Colonic mucosa (tissue), 4 donors: ENCODE measurements around the gene SULF2. TPM values are rescaled to one million over a fixed set of nuclear protein-coding genes. Genes with fewer than 3 reads are reported as not detected.

Source experiments
- DNase-seq: peaks from one replicate; pipeline ENCODE4 v3.0.0-alpha.2; 2020
- H3K27ac ChIP-seq: fragments of 200-600 bp; one replicate; pipeline ENCODE4 v1.8.0; 2021
- H3K27me3 ChIP-seq: fragments of 200-600 bp; one replicate; pipeline ENCODE4 v1.8.0; 2021
- H3K36me3 ChIP-seq: fragments of 200-600 bp; one replicate; pipeline ENCODE4 v1.8.0; 2021
- H3K4me1 ChIP-seq: fragments of 200-600 bp; one replicate; pipeline ENCODE4 v1.8.0; 2021; ENCODE audit warnings: mild to moderate bottlenecking
- H3K4me3 ChIP-seq: fragments of 200-600 bp; one replicate; pipeline ENCODE4 v1.8.0; 2021
- H3K9ac ChIP-seq, 2 donors: one replicate each; pipeline ENCODE4 v1.7.0; 2013; ENCODE audit warnings: control low read depth in 2 of 2, low read depth in 2 of 2, low read length in 2 of 2
- H3K9me3 ChIP-seq: fragments of 200-600 bp; one replicate; pipeline ENCODE4 v1.8.0; 2021
- intact Hi-C: fragments of 100-400 bp; cut with DNase I; formaldehyde crosslinking; loops from one replicate; pipeline ENCODE4 v1.14.1; 2022
- total RNA-seq, 2 donors: library from RNA; stranded (reverse); fragmentation: NEBNext Ultra II Directional in 1 of 2; extraction: Animal tissue kit (Norgen Biotek cat#: 25700) in 1 of 2; gene quantifications; one replicate each; pipeline ENCODE4 v1.2.1, GENCODE V29; 2021
- TF ChIP-seq, protein P1 (sequence below): fragments of 200-600 bp; IDR thresholded peaks from one replicate; pipeline ENCODE4 v1.8.0; 2022; ENCODE audit warnings: antibody characterized with exemption, mild to moderate bottlenecking
- donor health status: healthy.
- donor health status: DM: no; HTN: no; CAD: no.
- donor health status: DM: no; HTN: no; CAD: no.

SULF2 gene
- total RNA-seq, 2 donors from 2014 or later: 97.9 to 153 TPM

DNA sequence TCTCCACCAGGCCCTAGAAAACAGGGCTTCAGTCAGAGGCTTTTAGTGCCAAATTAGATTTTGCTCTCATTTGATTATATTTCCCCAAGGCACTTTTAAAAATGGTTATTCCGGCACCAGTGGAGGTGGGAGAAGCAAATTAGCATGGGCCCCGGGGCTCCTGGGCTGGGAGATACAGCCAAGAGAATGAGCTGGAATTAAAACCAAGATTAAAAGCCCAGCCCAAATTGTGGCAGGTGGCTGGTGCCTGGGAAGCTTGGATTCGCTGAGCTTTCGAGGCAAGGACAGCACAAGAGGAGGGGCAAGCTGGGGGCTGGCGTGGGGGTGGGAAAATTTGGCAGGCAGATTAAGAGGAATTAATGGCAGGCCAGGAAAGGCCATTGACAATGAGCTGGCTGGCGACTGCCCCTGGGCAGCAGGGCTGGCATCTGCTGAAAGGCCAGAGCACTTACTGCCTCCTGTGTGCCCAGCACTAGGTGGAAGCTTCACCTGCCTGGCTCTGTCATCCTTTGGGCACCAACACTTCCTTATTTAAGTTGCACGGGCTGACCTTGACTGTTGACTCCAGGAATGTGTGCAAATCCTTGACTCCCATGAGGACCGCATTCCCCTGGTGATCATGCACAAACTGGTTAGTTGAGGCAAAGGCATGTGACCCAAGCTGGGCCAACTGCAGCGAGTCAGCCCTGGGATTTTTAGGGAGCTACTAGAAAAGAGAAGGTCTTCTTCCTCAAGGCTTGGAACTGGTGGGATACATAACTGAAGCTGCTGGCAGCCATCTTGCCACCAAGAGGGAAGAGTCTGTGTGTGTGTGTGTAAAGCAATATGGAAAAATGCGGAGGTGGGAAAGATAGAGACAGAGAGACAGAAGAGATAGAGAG, 76.1 kb downstream of the SULF2 start:
- no peaks in the 10 kb centered on the region for H3K9me3 ChIP-seq
- no peaks in the 10 kb centered on the region for H3K36me3 ChIP-seq
- DNase-seq: no peak
- no peak overlapping the region for H3K4me3 ChIP-seq
- TF ChIP-seq, protein P1, sequence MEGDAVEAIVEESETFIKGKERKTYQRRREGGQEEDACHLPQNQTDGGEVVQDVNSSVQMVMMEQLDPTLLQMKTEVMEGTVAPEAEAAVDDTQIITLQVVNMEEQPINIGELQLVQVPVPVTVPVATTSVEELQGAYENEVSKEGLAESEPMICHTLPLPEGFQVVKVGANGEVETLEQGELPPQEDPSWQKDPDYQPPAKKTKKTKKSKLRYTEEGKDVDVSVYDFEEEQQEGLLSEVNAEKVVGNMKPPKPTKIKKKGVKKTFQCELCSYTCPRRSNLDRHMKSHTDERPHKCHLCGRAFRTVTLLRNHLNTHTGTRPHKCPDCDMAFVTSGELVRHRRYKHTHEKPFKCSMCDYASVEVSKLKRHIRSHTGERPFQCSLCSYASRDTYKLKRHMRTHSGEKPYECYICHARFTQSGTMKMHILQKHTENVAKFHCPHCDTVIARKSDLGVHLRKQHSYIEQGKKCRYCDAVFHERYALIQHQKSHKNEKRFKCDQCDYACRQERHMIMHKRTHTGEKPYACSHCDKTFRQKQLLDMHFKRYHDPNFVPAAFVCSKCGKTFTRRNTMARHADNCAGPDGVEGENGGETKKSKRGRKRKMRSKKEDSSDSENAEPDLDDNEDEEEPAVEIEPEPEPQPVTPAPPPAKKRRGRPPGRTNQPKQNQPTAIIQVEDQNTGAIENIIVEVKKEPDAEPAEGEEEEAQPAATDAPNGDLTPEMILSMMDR: no peak
- no peak overlapping the region for H3K9ac ChIP-seq
- intact Hi-C loops: no loop called here
- no peak overlapping the region for H3K27ac ChIP-seq
- H3K4me1 ChIP-seq: no peaks in the 10 kb centered on the region
- H3K27me3 ChIP-seq: no peaks in the 10 kb centered on the region

DNA sequence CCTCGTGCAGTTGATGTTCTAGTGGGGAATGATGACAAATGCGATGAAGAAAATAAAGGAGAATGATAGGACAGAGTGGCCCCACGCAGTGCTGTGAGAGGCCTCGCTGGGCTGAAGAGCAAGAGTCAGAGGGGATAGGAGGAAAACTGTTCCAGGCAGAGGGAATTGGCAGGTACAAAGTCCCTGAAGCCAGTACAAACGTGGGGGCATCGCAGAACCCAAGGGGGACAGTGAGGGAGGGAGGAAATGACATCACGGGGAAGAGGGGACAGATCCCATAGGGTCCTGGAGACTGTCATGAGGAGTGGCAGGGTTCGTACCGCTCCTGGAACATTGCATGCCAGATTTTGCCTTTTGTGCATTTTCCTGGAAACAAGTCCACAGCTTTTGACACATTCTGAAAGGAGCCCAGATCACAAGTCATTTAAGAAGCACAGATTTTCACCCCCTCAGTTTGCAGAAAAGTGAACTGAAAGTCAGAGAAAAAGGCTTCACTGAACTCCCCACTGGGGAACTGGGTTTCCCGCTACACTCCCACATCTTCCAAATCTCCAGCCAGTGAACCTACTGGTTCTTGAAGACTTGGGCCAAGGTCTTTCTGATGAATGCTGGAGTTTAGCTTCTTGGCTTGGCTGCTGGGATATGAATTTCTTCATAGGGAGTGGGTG, 77.0 kb downstream of the SULF2 start:
- no peak for DNase-seq
- H3K27ac ChIP-seq: no peak overlapping the region
- H3K9ac ChIP-seq: no peak overlapping the region
- no peaks in the 10 kb centered on the region for H3K36me3 ChIP-seq
- TF ChIP-seq, protein P1: no peak
- H3K9me3 ChIP-seq: no peaks in the 10 kb centered on the region
- H3K4me1 ChIP-seq: no peaks in the 10 kb centered on the region
- intact Hi-C loops: no loop called here
- no peak overlapping the region for H3K4me3 ChIP-seq
- no peaks in the 10 kb centered on the region for H3K27me3 ChIP-seq

DNA sequence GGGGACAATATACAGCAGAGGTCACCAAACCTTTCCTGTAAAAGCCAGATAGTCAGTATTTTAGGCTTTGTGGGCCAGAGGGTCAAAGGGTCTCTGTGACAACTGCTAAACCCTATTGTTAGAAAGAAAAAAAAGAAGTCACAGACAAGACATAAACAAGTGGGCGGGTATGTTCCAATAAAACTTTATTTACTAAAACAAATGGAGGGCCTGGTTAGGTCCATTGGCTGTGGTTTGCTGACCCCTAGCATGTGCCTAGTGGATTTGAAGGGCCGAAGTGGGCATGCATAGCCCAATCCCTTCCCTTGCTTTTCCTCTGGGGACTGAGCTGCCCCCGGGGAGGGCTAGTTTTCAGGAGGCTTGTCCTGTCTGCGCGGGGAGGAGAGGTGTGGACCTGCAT, 78.9 kb downstream of the SULF2 start:
- intact Hi-C loops: no loop called here
- Histone ChIP-seq H3K36me3 (no peaks in the 10 kb centered on the region), H3K4me3 (no peak overlapping the region), H3K9ac (no peak overlapping the region), H3K9me3 (no peaks in the 10 kb centered on the region), H3K27ac (no peak overlapping the region), H3K27me3 (no peaks in the 10 kb centered on the region), H3K4me1 (no peaks in the 10 kb centered on the region)
- TF ChIP-seq, protein P1: no peak
- DNase-seq: no peak

DNA sequence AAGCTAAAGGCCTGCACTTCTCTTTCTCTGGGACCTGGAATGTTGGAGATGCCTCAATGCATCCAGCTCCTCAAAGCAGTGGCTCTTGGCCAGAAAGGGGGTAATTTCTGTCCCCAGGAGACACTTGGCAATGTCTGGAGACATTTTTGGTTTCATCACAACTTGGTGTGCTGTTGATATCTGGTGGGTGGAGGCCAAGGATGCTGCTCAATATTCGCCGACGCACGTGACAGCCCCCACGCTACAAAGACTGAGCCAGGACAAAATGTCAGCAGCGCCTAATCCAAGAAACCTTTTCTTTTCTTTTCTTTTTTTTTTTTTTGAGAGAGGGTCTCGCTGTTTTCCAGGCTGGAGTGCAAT, 79.8 kb downstream of the SULF2 start:
- H3K4me3 ChIP-seq: no peak overlapping the region
- no peak for DNase-seq
- intact Hi-C loops: no loop called here
- TF ChIP-seq, protein P1: no peak
- no peak overlapping the region for H3K27ac ChIP-seq
- no peak overlapping the region for H3K9ac ChIP-seq
- H3K36me3 ChIP-seq: no peaks in the 10 kb centered on the region
- H3K9me3 ChIP-seq: no peaks in the 10 kb centered on the region
- no peaks in the 10 kb centered on the region for H3K27me3 ChIP-seq
- H3K4me1 ChIP-seq: no peaks in the 10 kb centered on the region

DNA sequence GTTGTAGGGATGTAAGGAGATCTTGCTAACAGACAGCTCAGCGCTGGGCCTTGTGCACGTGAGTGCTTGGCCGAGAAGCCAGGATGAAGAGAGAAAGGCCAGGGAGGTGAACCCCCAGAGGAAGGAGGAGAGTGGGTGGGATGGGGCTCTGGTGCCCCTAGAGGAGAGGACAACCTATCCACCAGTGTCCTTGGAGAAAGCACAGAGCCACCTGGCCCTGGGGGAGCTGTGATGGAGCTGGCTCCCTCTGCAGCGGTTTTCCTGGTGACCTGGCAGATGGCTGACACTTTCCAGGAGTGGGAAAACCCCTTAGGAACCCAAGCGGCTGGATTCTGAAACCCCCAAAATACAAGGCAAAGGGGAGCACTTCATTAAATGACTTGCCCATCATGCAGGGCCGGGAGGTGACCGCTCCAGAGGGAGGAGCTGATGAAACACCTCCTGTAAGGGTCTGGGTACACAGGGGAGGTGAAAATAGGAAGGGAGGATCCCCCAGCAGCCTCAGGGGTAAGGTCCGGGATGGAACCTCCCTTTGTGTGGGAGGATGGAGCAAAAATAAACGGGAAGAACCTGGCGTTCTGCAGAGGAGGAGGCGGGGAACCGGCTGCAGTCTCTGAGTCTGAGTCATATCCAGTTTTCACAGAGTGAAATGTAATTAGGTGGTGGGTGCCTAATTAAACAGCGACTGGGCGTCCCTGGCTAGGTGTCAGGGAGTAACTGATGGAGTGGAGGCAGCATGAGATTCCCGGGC, 80.4 kb downstream of the SULF2 start:
- Histone ChIP-seq H3K27me3 (no peaks in the 10 kb centered on the region), H3K36me3 (no peaks in the 10 kb centered on the region), H3K4me3 (no peak overlapping the region), H3K27ac (no peak overlapping the region), H3K9ac (no peak overlapping the region), H3K9me3 (no peaks in the 10 kb centered on the region), H3K4me1 (no peaks in the 10 kb centered on the region)
- intact Hi-C loops: no loop called here
- TF ChIP-seq, protein P1: no peak
- no peak for DNase-seq
